Esophagus squamous epithelium (tissue), 4 donors: ENCODE results near the gene ZCCHC24.

Experiments used
- POLR2A ChIP-seq, 4 donors: fragments of 450-650 bp; IDR thresholded peaks; one replicate each; pipeline ENCODE4 v1.6.1; 2017; ENCODE audit warnings: antibody characterized with exemption in 4 of 4, mild to moderate bottlenecking in 4 of 4, moderate library complexity in 3 of 4
- TF ChIP-seq, protein P1 (sequence below), 6 experiments: fragments of 450-650 bp in 4 of 6; fragments of 200-600 bp in 2 of 6; sonication (generic) in 2 of 6; IDR thresholded peaks; one replicate each; pipeline ENCODE4 v1.5.1; 2016 to 2019; ENCODE audit warnings: antibody characterized with exemption in 6 of 6, mild to moderate bottlenecking in 4 of 6, moderate library complexity in 4 of 6

DNA sequence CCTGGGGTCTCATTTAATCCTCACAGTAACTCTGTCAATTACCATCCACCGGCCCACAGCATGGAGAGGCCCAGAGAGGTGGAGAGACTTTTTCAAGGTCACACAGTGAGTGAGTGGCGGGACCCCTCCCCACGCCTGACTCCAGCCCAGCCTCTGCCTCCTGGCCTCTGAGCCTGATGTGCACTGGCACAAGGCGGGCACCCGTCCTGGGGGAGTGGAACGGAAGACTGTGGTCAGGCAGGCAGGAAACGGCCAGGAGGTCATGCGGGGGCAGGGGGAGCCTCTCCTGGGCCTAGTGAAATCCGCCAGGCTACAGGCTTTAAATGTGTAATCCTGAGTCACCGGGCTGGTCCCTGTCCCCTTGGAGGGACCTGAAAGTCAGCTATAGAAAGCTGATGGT, 32.2 kb downstream of the ZCCHC24 start:
- TF ChIP-seq, protein P1, sequence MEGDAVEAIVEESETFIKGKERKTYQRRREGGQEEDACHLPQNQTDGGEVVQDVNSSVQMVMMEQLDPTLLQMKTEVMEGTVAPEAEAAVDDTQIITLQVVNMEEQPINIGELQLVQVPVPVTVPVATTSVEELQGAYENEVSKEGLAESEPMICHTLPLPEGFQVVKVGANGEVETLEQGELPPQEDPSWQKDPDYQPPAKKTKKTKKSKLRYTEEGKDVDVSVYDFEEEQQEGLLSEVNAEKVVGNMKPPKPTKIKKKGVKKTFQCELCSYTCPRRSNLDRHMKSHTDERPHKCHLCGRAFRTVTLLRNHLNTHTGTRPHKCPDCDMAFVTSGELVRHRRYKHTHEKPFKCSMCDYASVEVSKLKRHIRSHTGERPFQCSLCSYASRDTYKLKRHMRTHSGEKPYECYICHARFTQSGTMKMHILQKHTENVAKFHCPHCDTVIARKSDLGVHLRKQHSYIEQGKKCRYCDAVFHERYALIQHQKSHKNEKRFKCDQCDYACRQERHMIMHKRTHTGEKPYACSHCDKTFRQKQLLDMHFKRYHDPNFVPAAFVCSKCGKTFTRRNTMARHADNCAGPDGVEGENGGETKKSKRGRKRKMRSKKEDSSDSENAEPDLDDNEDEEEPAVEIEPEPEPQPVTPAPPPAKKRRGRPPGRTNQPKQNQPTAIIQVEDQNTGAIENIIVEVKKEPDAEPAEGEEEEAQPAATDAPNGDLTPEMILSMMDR (IDR thresholded peaks at IDR 0.05) = no peak
- TF ChIP-seq POLR2A (IDR thresholded peaks at IDR 0.05) = no peak
